ENCODE data around the gene HCRTR1.

DNA sequence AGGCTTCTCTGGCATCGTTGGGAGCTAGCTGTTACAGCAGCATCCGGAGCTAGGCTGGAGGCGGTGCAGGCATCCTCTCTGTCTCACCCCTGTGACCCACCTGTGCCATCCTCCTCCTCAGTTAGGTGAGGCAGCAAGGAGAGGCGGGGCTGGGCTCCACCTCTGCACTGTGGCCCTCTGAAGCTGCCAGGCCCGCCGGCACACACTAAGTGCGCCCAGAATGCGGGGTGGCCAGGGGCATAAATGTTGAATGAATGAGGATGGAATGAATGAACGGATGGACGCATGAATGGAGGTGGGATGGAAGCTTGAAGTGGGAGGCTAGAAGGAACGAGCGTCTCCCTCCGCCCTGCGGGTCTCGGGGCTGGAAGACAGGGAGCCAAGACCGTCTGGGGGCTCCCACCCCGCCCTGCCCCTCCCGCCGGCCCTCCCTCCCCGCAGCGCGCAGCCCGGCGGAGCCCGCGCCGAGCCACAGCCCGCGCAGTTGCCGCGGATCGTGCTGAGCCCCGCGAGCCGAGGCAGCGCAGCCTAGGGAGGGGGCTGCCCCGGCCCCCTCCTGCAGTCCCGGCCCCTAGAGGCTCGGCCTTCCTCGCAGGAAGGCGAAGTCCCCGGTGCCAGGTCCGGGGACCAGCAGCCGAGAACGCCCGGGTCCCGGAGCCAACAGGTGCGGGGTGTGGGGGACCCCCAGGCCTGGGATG, at the start of gene HCRTR1:
- TF ChIP-seq, protein P1, sequence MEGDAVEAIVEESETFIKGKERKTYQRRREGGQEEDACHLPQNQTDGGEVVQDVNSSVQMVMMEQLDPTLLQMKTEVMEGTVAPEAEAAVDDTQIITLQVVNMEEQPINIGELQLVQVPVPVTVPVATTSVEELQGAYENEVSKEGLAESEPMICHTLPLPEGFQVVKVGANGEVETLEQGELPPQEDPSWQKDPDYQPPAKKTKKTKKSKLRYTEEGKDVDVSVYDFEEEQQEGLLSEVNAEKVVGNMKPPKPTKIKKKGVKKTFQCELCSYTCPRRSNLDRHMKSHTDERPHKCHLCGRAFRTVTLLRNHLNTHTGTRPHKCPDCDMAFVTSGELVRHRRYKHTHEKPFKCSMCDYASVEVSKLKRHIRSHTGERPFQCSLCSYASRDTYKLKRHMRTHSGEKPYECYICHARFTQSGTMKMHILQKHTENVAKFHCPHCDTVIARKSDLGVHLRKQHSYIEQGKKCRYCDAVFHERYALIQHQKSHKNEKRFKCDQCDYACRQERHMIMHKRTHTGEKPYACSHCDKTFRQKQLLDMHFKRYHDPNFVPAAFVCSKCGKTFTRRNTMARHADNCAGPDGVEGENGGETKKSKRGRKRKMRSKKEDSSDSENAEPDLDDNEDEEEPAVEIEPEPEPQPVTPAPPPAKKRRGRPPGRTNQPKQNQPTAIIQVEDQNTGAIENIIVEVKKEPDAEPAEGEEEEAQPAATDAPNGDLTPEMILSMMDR (conservative IDR thresholded peaks at IDR 0.05; ENCODE audit: low read depth, low read length), result no peak
- TF ChIP-seq EZH2 (IDR thresholded peaks at IDR 0.05; ENCODE audit: low read length, unreplicated experiment) (no peak), EZH2phosphoT487 (IDR thresholded peaks at IDR 0.05; ENCODE audit: borderline replicate concordance, low read length) (no peak)
